HUDEP-2 (cell line): ENCODE results near the gene GPA33.

Experiments
- DNase-seq, 76 experiments: peaks; one replicate each; lab custom pipeline; 2025; ENCODE audit not compliant: unreplicated experiment in 76 of 76; lab: John Stamatoyannopoulos, UW

GPA33 gene

GRCh38 chr1:167119696-167120095 lies 29.5 kb upstream of the GPA33 start:
- no peak for DNase-seq

GRCh38 chr1:167118188-167118587 lies 28.0 kb upstream of the GPA33 start:
- DNase-seq: no peak

- no peak for DNase-seq
Measured at GRCh38 chr1:167117225-167117624, 27.0 kb upstream of the GPA33 start.

- DNase-seq: no peak
Measured at GRCh38 chr1:167116174-167116573, 26.0 kb upstream of the GPA33 start.

GRCh38 chr1:167115655-167116054 lies 25.5 kb upstream of the GPA33 start:
- no peak for DNase-seq

- no peak for DNase-seq
Measured at GRCh38 chr1:167114725-167115124, 24.5 kb upstream of the GPA33 start.

- DNase-seq: no peak
Measured at GRCh38 chr1:167111868-167112709, 21.9 kb upstream of the GPA33 start.

GRCh38 chr1:167110586-167110985 lies 20.4 kb upstream of the GPA33 start:
- DNase-seq: no peak

GRCh38 chr1:167109125-167109524 lies 18.9 kb upstream of the GPA33 start:
- no peak for DNase-seq

- DNase-seq: no peak
Measured at GRCh38 chr1:167107456-167107855, 17.3 kb upstream of the GPA33 start.

- no peak for DNase-seq
Measured at GRCh38 chr1:167106119-167106461, 15.9 kb upstream of the GPA33 start.

GRCh38 chr1:167105271-167106118 lies 15.3 kb upstream of the GPA33 start:
- DNase-seq: no peak

- DNase-seq: no peak
Measured at GRCh38 chr1:167104256-167104633, 14.1 kb upstream of the GPA33 start.

- DNase-seq: no peak
Measured at GRCh38 chr1:167102906-167103573, 12.9 kb upstream of the GPA33 start.

- DNase-seq: no peak
Measured at GRCh38 chr1:167101754-167102153, 11.6 kb upstream of the GPA33 start.

- no peak for DNase-seq
Measured at GRCh38 chr1:167100730-167101129, 10.6 kb upstream of the GPA33 start.

- no peak for DNase-seq
Measured at GRCh38 chr1:167099851-167100250, 9.7 kb upstream of the GPA33 start.

- no peak for DNase-seq
Measured at GRCh38 chr1:167095368-167095767, 5.2 kb upstream of the GPA33 start.

GRCh38 chr1:167094690-167095089 lies 4.5 kb upstream of the GPA33 start:
- no peak for DNase-seq

- no peak for DNase-seq
Measured at GRCh38 chr1:167093846-167094516, 3.8 kb upstream of the GPA33 start, which contains the start of gene STYXL2. Gene STYXL2, plus strand, starts transcription at chr1:167094075. Its CDS starts 775 bp downstream, at chr1:167094850.

GRCh38 chr1:167092653-167093052 lies 2.5 kb upstream of the GPA33 start:
- DNase-seq: no peak
